GM23248 (cell line): ENCODE measurements around the gene CBL. TPM values are rescaled to one million over a fixed set of nuclear protein-coding genes. Genes with fewer than 3 reads are reported as not detected.
A peak's percentile ranks its signal among the peaks of the same experiment; 100 is the strongest.

ENCODE experiments used
- DNase-seq: peaks from one replicate; pipeline ENCODE4 v3.0.0-alpha.2; 2015
- H2AFZ ChIP-seq: fragments of 200-600 bp; sonication (generic); 2 replicates; pipeline ENCODE4 v1.6.1; 2016; ENCODE audit warnings: antibody characterized with exemption
- H3F3A ChIP-seq: fragments of 200-600 bp; sonication (generic); 2 replicates; pipeline ENCODE4 v1.6.1; 2016; ENCODE audit warnings: mild to moderate bottlenecking, antibody characterized with exemption, mixed run types; ENCODE audit not compliant: insufficient read depth
- H3K27ac ChIP-seq: fragments of 200-600 bp; sonication (generic); 2 replicates; pipeline ENCODE4 v1.5.1; 2016; ENCODE audit warnings: mild to moderate bottlenecking
- H3K27me3 ChIP-seq: fragments of 200-600 bp; sonication (generic); replicated peaks from 2 replicates; pipeline ENCODE4 v1.6.1; 2016; ENCODE audit warnings: mild to moderate bottlenecking; ENCODE audit not compliant: insufficient read depth
- H3K36me3 ChIP-seq: fragments of 200-600 bp; sonication (generic); 2 replicates; pipeline ENCODE4 v1.6.1; 2016; ENCODE audit warnings: low read depth, mild to moderate bottlenecking
- H3K4me1 ChIP-seq: fragments of 200-600 bp; sonication (generic); 2 replicates; pipeline ENCODE4 v1.6.1; 2016; ENCODE audit warnings: mild to moderate bottlenecking; ENCODE audit not compliant: insufficient read depth
- H3K4me2 ChIP-seq: fragments of 200-600 bp; sonication (generic); one replicate; pipeline ENCODE4 v1.6.1; 2016; ENCODE audit warnings: mild to moderate bottlenecking; ENCODE audit not compliant: unreplicated experiment
- H3K4me3 ChIP-seq: fragments of 200-600 bp; sonication (generic); 2 replicates; pipeline ENCODE4 v1.5.1; 2016; ENCODE audit warnings: mild to moderate bottlenecking
- H3K79me2 ChIP-seq: fragments of 200-600 bp; sonication (generic); 2 replicates; pipeline ENCODE4 v1.6.1; 2016; ENCODE audit warnings: mild to moderate bottlenecking; ENCODE audit not compliant: insufficient read depth
- H3K9ac ChIP-seq: fragments of 200-600 bp; sonication (generic); 2 replicates; pipeline ENCODE4 v1.6.1; 2016; ENCODE audit warnings: mild to moderate bottlenecking
- H3K9me2 ChIP-seq: fragments of 200-600 bp; sonication (generic); 2 replicates; pipeline ENCODE4 v1.6.1; 2016; ENCODE audit warnings: mixed run types, mild to moderate bottlenecking, moderate library complexity; ENCODE audit not compliant: insufficient read depth
- H3K9me3 ChIP-seq: fragments of 200-600 bp; sonication (generic); one replicate; pipeline ENCODE4 v1.6.1; 2017; ENCODE audit warnings: low read depth
- H4K20me1 ChIP-seq: fragments of 200-600 bp; sonication (generic); 2 replicates; pipeline ENCODE4 v1.6.0; 2016; ENCODE audit not compliant: insufficient read depth
- EZH2 ChIP-seq: fragments of 200-600 bp; sonication (generic); IDR thresholded peaks from 2 replicates; pipeline ENCODE4 v1.6.1; 2018; ENCODE audit warnings: antibody characterized with exemption, mild to moderate bottlenecking; ENCODE audit not compliant: insufficient read depth, poor library complexity, severe bottlenecking
- EZH2phosphoT487 ChIP-seq: fragments of 200-600 bp; sonication (generic); IDR thresholded peaks from 2 replicates; pipeline ENCODE4 v1.6.1; 2018; ENCODE audit warnings: antibody characterized with exemption, moderate library complexity, mild to moderate bottlenecking, low read depth; ENCODE audit not compliant: insufficient read depth
- WGBS, 2 experiments: methylation state at CpG; one replicate each; pipeline ENCODE4 v1.1.6; 2015 to 2017; ENCODE audit warnings: low lambda C conversion rate in 2 of 2, low coverage in 1 of 2; ENCODE audit errors: missing lambda C conversion rate in 2 of 2; 5-methylcytosine and 5-hydroxymethylcytosine counted together
- in situ Hi-C: fragments of 300-500 bp; cut with MboI; formaldehyde crosslinking; loops from 2 replicates; pipeline ENCODE4 v1.15.0; 2020
- polyA plus RNA-seq: library from polyadenylated mRNA; unstranded; fragments of >200 nt; fragmentation: Nextera tagmentation; extraction: Ambion mirVana; gene quantifications from 2 replicates; pipeline ENCODE4 v1.2.1, GENCODE V29; 2016
- total RNA-seq: library from RNA; depleted of rRNA; stranded (reverse); fragments of >200 nt; shearing (Covaris generic); gene quantifications from 2 replicates; pipeline ENCODE4 v1.2.3, GENCODE V29; 2014

Gene CBL
- total and polyA plus RNA-seq, 2 experiments from 2014 or later: 5.8 to 8.6 TPM

- H2AFZ ChIP-seq: no peak overlapping the region
- TF ChIP-seq EZH2 (no peak), EZH2phosphoT487 (no peak)
- H3K27ac ChIP-seq: no peak overlapping the region
- H3K4me1 ChIP-seq: 0 out of 2 replicates have a peak, but pooled peaks cover 4% of the 10 kb centered on the region
- no peaks in the 10 kb centered on the region for H3K27me3 ChIP-seq
- no peak overlapping the region for H3K4me3 ChIP-seq
- no peaks in the 10 kb centered on the region for H4K20me1 ChIP-seq
- H3K79me2 ChIP-seq: 0 out of 2 replicates have a peak, but pooled peaks cover 4% of the 10 kb centered on the region
- H3K36me3 ChIP-seq: no peaks in the 10 kb centered on the region
- 88 to 94% methylated on average over 20 to 21 of the region's 21 CpGs for WGBS, 2 experiments
- no peak for DNase-seq
- H3K4me2 ChIP-seq: no peak overlapping the region
- in situ Hi-C loops: no loop called here
- no peaks in the 10 kb centered on the region for H3F3A ChIP-seq
- no peak overlapping the region for H3K9ac ChIP-seq
- H3K9me3 ChIP-seq: no peaks in the 10 kb centered on the region
- H3K9me2 ChIP-seq: no peaks in the 10 kb centered on the region
These were observed 32.7 kb upstream of the CBL start for GRCh38 chr11:119173453-119173852.

DNA sequence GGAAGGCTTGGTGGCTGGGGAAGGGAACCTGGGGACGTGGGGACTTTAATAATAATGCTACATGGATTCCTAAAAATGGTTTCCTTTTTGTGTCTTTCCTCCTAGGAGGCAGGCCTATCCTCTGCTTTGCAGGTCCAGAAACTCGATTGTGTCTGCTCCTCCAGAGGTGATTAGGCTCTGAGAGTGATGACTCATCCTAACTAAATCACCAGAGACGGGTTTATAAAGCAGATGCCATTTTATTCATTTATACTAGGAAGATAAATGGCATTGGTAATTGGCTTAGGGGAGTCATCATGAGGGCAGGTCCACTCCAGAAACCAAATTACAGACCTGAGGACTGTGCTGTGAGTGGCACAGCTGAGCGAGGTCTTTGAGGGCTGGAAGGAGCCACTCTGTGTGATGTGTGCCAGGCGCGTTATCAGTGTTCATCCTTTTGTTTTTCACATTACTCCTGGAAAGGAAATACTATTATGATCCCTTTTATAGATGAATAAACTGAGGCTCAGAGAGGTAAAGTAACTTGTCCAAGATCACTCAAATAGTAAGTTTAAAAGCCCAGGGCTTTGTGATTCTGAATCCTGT, 30.6 kb upstream of the CBL start:
- no peaks in the 10 kb centered on the region for H3K9me2 ChIP-seq
- no peaks in the 10 kb centered on the region for H3K9me3 ChIP-seq
- no peaks in the 10 kb centered on the region for H3K36me3 ChIP-seq
- in situ Hi-C loops: no loop called here
- no peaks in the 10 kb centered on the region for H3K79me2 ChIP-seq
- no peak overlapping the region for H3K4me2 ChIP-seq
- DNase-seq: peak; percentile 58
- no peak overlapping the region for H3K4me3 ChIP-seq
- 0 out of 2 replicates have a peak, but pooled peaks cover 4% of the 10 kb centered on the region for H3K4me1 ChIP-seq
- no peaks in the 10 kb centered on the region for H3K27me3 ChIP-seq
- WGBS, 2 experiments: 44 to 50% methylated on average over 6 of the region's 6 CpGs
- no peak overlapping the region for H3K27ac ChIP-seq
- no peak overlapping the region for H3K9ac ChIP-seq
- no peaks in the 10 kb centered on the region for H3F3A ChIP-seq
- no peak overlapping the region for H2AFZ ChIP-seq
- no peak for TF ChIP-seq EZH2
- no peak for TF ChIP-seq EZH2phosphoT487
- no peaks in the 10 kb centered on the region for H4K20me1 ChIP-seq

DNA sequence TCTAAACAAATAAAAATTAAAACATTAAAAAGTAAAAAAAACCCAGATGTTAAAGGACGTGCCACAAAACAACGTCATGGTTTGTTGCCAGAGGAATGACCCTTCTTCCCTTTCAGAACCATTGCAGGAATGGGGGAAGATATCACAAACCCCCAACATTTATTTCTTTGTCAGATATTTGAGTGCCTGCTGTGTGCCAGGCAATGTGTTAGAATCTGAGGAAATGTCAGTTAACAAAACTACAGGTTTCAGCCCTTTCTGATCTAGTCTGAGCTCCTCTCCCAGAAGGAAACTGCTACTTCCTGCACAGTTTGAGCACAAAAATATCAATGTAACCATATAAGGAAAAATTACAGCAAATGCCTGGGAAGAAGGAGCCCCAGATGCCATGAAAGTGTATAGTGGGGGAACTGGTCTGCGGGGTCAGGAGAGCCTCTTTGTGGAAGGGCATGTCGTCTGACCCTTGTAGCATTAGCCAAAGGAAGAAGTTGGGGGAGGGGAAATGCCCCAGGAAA, 27.9 kb upstream of the CBL start:
- DNase-seq: no peak
- in situ Hi-C loops: no loop called here
- Histone ChIP-seq H3K9ac (no peak overlapping the region), H3K27me3 (no peaks in the 10 kb centered on the region), H3K4me2 (no peak overlapping the region), H3K36me3 (no peaks in the 10 kb centered on the region), H3K79me2 (no peaks in the 10 kb centered on the region), H3K9me3 (no peaks in the 10 kb centered on the region), H4K20me1 (no peaks in the 10 kb centered on the region), H3K27ac (no peak overlapping the region), H2AFZ (0 out of 2 replicates have a peak overlapping the region, but pooled peaks have one; percentile 7), H3F3A (no peaks in the 10 kb centered on the region), H3K9me2 (no peaks in the 10 kb centered on the region), H3K4me1 (0 out of 2 replicates have a peak, but pooled peaks cover 4% of the 10 kb centered on the region), H3K4me3 (no peak overlapping the region)
- TF ChIP-seq EZH2phosphoT487: no peak
- 89 to 94% methylated on average over 4 of the region's 4 CpGs for WGBS, 2 experiments

- DNase-seq: no peak
- Histone ChIP-seq H3K27ac (no peak overlapping the region), H3K9me2 (no peaks in the 10 kb centered on the region), H3K79me2 (no peaks in the 10 kb centered on the region), H2AFZ (no peak overlapping the region), H4K20me1 (no peaks in the 10 kb centered on the region), H3K27me3 (no peaks in the 10 kb centered on the region), H3K9ac (no peak overlapping the region), H3K36me3 (no peaks in the 10 kb centered on the region), H3K4me1 (0 out of 2 replicates have a peak, but pooled peaks cover 4% of the 10 kb centered on the region), H3K4me2 (no peak overlapping the region), H3K4me3 (no peak overlapping the region), H3F3A (no peaks in the 10 kb centered on the region), H3K9me3 (no peaks in the 10 kb centered on the region)
- in situ Hi-C loops: no loop called here
- 93 to 95% methylated on average over 6 of the region's 6 CpGs for WGBS, 2 experiments
- TF ChIP-seq EZH2 (no peak), EZH2phosphoT487 (no peak)
These were observed 26.8 kb upstream of the CBL start for GRCh38 chr11:119179342-119179741.
